ENCODE measurements around the gene TAPT1.

Gene TAPT1

DNA sequence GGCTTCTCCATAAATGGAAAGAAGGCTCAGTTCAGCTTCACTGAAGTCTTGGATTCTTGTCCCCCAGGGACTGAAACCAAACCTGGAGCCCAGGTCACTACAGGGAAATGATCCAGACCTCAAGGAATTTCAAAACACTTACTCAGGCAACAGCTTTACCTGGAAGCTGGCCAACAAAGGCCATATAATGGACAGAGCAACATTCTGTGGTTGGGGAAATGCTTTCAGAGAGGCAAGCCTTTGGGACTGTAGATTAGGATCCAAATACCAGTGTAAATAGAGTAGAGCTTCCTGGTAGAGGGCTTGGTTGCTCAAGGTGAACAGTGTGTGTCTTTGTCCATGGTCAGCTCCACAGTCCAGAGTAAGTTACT lies 85.4 kb downstream of the TAPT1 start:
- H3K27me3 ChIP-seq (ENCODE audit: insufficient read depth, low read length, poor library complexity, severe bottlenecking): no peaks in the 10 kb centered on the region
- no peak overlapping the region for H2AFZ ChIP-seq (ENCODE audit: low read length)
- peaks cover 4% of the 10 kb centered on the region; the same call in 1 of the 2 replicates for H3K9me3 ChIP-seq (ENCODE audit: insufficient read depth, low read depth, low read length)
- no peak overlapping the region for H3K9ac ChIP-seq (ENCODE audit: low read depth, low read length, poor library complexity, severe bottlenecking)
- no peaks in the 10 kb centered on the region for H3K36me3 ChIP-seq (ENCODE audit: insufficient read depth, low read length)
- no peak for TF ChIP-seq EZH2phosphoT487 (IDR thresholded peaks at IDR 0.05; ENCODE audit: borderline replicate concordance)
- TF ChIP-seq, protein P1, sequence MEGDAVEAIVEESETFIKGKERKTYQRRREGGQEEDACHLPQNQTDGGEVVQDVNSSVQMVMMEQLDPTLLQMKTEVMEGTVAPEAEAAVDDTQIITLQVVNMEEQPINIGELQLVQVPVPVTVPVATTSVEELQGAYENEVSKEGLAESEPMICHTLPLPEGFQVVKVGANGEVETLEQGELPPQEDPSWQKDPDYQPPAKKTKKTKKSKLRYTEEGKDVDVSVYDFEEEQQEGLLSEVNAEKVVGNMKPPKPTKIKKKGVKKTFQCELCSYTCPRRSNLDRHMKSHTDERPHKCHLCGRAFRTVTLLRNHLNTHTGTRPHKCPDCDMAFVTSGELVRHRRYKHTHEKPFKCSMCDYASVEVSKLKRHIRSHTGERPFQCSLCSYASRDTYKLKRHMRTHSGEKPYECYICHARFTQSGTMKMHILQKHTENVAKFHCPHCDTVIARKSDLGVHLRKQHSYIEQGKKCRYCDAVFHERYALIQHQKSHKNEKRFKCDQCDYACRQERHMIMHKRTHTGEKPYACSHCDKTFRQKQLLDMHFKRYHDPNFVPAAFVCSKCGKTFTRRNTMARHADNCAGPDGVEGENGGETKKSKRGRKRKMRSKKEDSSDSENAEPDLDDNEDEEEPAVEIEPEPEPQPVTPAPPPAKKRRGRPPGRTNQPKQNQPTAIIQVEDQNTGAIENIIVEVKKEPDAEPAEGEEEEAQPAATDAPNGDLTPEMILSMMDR (conservative IDR thresholded peaks at IDR 0.05; ENCODE audit: low read length): no peak
- H3F3A ChIP-seq (ENCODE audit: low read depth): no peaks in the 10 kb centered on the region
- no peaks in the 10 kb centered on the region for H3K79me2 ChIP-seq (ENCODE audit: insufficient read depth, low read length)
- H3K4me3 ChIP-seq (ENCODE audit: low read length, poor library complexity, severe bottlenecking): no peak overlapping the region
- no peaks in the 10 kb centered on the region for H3K9me2 ChIP-seq (replicated peaks; ENCODE audit: low read depth, low read length)
- no peak overlapping the region for H3K4me2 ChIP-seq (ENCODE audit: low read depth, low read length, poor library complexity, severe bottlenecking)
- H4K20me1 ChIP-seq (ENCODE audit: insufficient read depth, low read length, poor library complexity, severe bottlenecking): no peaks in the 10 kb centered on the region
- no peaks in the 10 kb centered on the region for H3K4me1 ChIP-seq (ENCODE audit: insufficient read depth, low read length, poor library complexity, severe bottlenecking)

DNA sequence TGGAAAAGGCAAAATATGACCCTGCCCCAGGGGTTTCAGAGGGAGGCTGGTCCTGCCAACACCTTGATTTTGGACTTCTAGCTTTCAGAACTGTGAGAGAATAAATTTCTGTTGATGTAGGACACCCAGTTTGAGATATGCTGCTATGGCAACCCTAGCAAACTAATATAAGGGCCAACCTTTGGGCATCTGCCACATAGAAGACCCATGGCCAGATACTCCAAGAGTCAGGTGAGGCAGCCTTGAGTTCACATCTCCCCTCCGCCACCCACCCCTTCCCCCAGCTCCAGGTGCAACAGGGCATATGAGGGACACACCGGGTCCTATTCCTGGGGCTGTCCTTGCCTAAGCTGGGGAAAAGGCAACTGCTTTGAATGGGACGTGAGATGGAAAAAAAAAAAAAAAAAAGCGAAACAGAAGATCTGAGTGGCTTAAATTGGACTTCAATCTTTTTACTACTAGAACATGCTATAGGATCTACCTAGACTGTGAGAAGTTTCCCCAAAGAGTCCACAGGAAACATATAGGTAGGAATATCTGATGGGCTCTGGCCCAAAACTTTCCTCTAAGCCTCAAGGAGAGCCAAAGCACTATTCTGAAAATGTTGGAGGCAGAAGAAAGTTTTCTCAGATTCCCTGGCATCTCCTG lies 85.9 kb downstream of the TAPT1 start:
- Histone ChIP-seq H3K4me1 (ENCODE audit: insufficient read depth, low read length, poor library complexity, severe bottlenecking) (no peaks in the 10 kb centered on the region), H3K27me3 (ENCODE audit: insufficient read depth, low read length, poor library complexity, severe bottlenecking) (no peaks in the 10 kb centered on the region), H4K20me1 (ENCODE audit: insufficient read depth, low read length, poor library complexity, severe bottlenecking) (no peaks in the 10 kb centered on the region), H3F3A (ENCODE audit: low read depth) (no peaks in the 10 kb centered on the region), H2AFZ (ENCODE audit: low read length) (no peak overlapping the region), H3K9me3 (ENCODE audit: insufficient read depth, low read depth, low read length) (peaks cover 7% of the 10 kb centered on the region; the same call in 1 of the 2 replicates), H3K36me3 (ENCODE audit: insufficient read depth, low read length) (no peaks in the 10 kb centered on the region), H3K9ac (ENCODE audit: low read depth, low read length, poor library complexity, severe bottlenecking) (no peak overlapping the region), H3K4me3 (ENCODE audit: low read length, poor library complexity, severe bottlenecking) (no peak overlapping the region), H3K79me2 (ENCODE audit: insufficient read depth, low read length) (no peaks in the 10 kb centered on the region), H3K4me2 (ENCODE audit: low read depth, low read length, poor library complexity, severe bottlenecking) (no peak overlapping the region), H3K9me2 (replicated peaks; ENCODE audit: low read depth, low read length) (no peaks in the 10 kb centered on the region)
- no peak for TF ChIP-seq EZH2phosphoT487 (IDR thresholded peaks at IDR 0.05; ENCODE audit: borderline replicate concordance)
- TF ChIP-seq, protein P1 (conservative IDR thresholded peaks at IDR 0.05; ENCODE audit: low read length): no peak

DNA sequence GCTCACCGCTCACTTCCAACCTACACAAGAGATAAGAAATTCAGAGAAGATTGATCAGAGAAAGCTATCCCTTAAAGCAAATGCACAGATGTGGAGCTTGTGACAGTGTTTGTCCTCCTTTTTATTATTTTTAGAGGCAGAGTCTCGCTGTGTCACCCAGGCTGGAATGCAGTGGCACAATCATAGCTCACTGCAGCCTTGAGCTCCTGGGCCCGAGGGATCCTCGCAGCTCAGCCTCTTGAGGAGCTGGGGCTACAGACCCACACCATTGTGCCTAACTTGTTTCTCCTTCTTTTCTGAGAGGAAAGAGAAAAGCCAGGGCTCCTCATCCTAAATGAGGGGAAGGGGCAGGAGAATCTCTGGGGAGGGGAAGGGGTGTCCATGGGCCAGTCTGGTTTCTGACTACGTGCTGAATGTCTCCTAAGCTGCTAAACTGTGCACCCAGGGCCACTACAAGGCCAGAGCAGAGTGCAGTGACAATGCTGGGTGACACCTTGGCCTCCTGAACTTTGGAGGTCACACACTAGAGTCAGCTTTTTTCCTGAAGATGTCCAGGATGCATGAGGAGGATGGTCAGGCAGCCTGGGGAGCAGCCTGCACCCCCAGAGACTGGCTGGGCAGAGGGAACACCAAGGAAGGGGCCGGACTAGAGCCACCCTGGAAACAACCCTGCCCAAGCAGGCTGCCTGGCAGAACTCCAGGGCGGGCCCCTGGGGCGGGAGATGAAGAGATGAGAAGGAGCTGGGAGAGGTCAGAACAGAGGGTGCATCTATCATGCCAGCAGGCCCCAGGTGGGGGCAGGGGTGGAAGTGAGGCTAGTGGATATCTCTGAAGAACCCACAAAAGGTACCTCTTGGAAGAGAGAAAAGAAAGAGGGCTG lies 87.0 kb downstream of the TAPT1 start:
- no peaks in the 10 kb centered on the region for H3F3A ChIP-seq (ENCODE audit: low read depth)
- no peak overlapping the region for H2AFZ ChIP-seq (ENCODE audit: low read length)
- H4K20me1 ChIP-seq (ENCODE audit: insufficient read depth, low read length, poor library complexity, severe bottlenecking): no peaks in the 10 kb centered on the region
- H3K79me2 ChIP-seq (ENCODE audit: insufficient read depth, low read length): no peaks in the 10 kb centered on the region
- peaks cover 5% of the 10 kb centered on the region; the same call in 1 of the 2 replicates for H3K9me3 ChIP-seq (ENCODE audit: insufficient read depth, low read depth, low read length)
- H3K4me1 ChIP-seq (ENCODE audit: insufficient read depth, low read length, poor library complexity, severe bottlenecking): no peaks in the 10 kb centered on the region
- H3K27me3 ChIP-seq (ENCODE audit: insufficient read depth, low read length, poor library complexity, severe bottlenecking): no peaks in the 10 kb centered on the region
- no peak overlapping the region for H3K4me2 ChIP-seq (ENCODE audit: low read depth, low read length, poor library complexity, severe bottlenecking)
- TF ChIP-seq, protein P1 (conservative IDR thresholded peaks at IDR 0.05; ENCODE audit: low read length): no peak
- TF ChIP-seq EZH2phosphoT487 (IDR thresholded peaks at IDR 0.05; ENCODE audit: borderline replicate concordance): no peak
- H3K9ac ChIP-seq (ENCODE audit: low read depth, low read length, poor library complexity, severe bottlenecking): no peak overlapping the region
- no peaks in the 10 kb centered on the region for H3K36me3 ChIP-seq (ENCODE audit: insufficient read depth, low read length)
- H3K4me3 ChIP-seq (ENCODE audit: low read length, poor library complexity, severe bottlenecking): no peak overlapping the region
- H3K9me2 ChIP-seq (replicated peaks; ENCODE audit: low read depth, low read length): no peaks in the 10 kb centered on the region

Measured in Loucy (cell line).